SK-N-SH (cell line): Measurements from ENCODE around the gene VSIG10L. TPM values are rescaled to one million over a fixed set of nuclear protein-coding genes. Genes with fewer than 3 reads are reported as not detected.

ENCODE experiments used
- CTCF ChIA-PET: fragments of 300-600, 350-600 bp; formaldehyde crosslinking; extraction: SDS; loops from one replicate; lab custom pipeline; 2021; lab: Yijun Ruan, JAX
- POLR2A ChIA-PET: fragments of 350-600 bp; sonication (Branson Sonifier 250); formaldehyde crosslinking; extraction: SDS; loops from one replicate; lab custom pipeline; 2020; ENCODE audit warnings: antibody characterized with exemption, inconsistent platforms; lab: Yijun Ruan, JAX
- DNase-seq: peaks from one replicate; pipeline ENCODE4 v3.0.0; 2012
- H2AFZ ChIP-seq: fragments of 200-600 bp; sonication (generic); 2 replicates; pipeline ENCODE4 v1.8.1; 2016; ENCODE audit warnings: antibody characterized with exemption, mild to moderate bottlenecking, low read depth
- H3F3A ChIP-seq: fragments of 200-600 bp; sonication (generic); replicated peaks from 2 replicates; pipeline ENCODE3; 2016; ENCODE audit warnings: antibody characterized with exemption, mild to moderate bottlenecking; ENCODE audit not compliant: insufficient read depth
- H3K27ac ChIP-seq, 2 experiments: fragments of 200-500 bp in 1 of 2; fragments of 200-600 bp in 1 of 2; sonication (Bioruptor generic) in 1 of 2; sonication (generic), shearing (Covaris generic) in 1 of 2; 2 replicates each; pipeline versions ENCODE4 v1.5.1 to v1.6.1; 2014 to 2016; ENCODE audit warnings: low read depth in 2 of 2, inconsistent platforms in 1 of 2, low read length in 1 of 2, mild to moderate bottlenecking in 1 of 2, mixed read lengths in 1 of 2
- H3K27me3 ChIP-seq: fragments of 200-600 bp; sonication (generic), shearing (Covaris generic); 2 replicates; pipeline ENCODE4 v1.6.1; 2016; ENCODE audit warnings: mixed run types; ENCODE audit not compliant: insufficient read depth
- H3K36me3 ChIP-seq, 2 experiments: fragments of 200-500 bp in 1 of 2; fragments of 200-600 bp in 1 of 2; sonication (Bioruptor generic) in 1 of 2; sonication (generic) in 1 of 2; replicated peaks in 1 of 2; 2 replicates each; pipeline versions ENCODE3 to v1.5.1; 2014 to 2016; ENCODE audit warnings: low read length in 1 of 2, mild to moderate bottlenecking in 1 of 2; ENCODE audit not compliant: insufficient read depth in 2 of 2, control insufficient read depth in 1 of 2
- H3K4me1 ChIP-seq, 2 experiments: fragments of 200-500 bp in 1 of 2; fragments of 200-600 bp in 1 of 2; sonication (Bioruptor generic) in 1 of 2; sonication (generic), shearing (Covaris generic) in 1 of 2; 2 replicates each; pipeline versions ENCODE4 v1.5.1 to v1.6.1; 2014 to 2016; ENCODE audit warnings: low read depth in 1 of 2, low read length in 1 of 2, mixed run types in 1 of 2; ENCODE audit not compliant: insufficient read depth in 2 of 2, control insufficient read depth in 1 of 2
- H3K4me2 ChIP-seq: fragments of 200-600 bp; sonication (generic), shearing (Covaris generic); 2 replicates; pipeline ENCODE4 v1.6.1; 2017; ENCODE audit warnings: mixed run types
- H3K4me3 ChIP-seq, 2 experiments: fragments of 200-500 bp in 1 of 2; fragments of 200-600 bp in 1 of 2; sonication (Bioruptor generic) in 1 of 2; sonication (generic), shearing (Covaris generic) in 1 of 2; 2 replicates each; pipeline versions ENCODE4 v1.5.1 to v1.8.1; 2014 to 2016; ENCODE audit warnings: low read depth in 2 of 2, inconsistent platforms in 1 of 2, low read length in 1 of 2, mild to moderate bottlenecking in 1 of 2, mixed read lengths in 1 of 2, moderate library complexity in 1 of 2
- H3K79me2 ChIP-seq: fragments of 200-600 bp; sonication (generic); 2 replicates; pipeline ENCODE4 v1.8.1; 2017; ENCODE audit warnings: mild to moderate bottlenecking; ENCODE audit not compliant: insufficient read depth
- H3K9ac ChIP-seq: fragments of 200-600 bp; sonication (generic); 2 replicates; pipeline ENCODE4 v1.6.1; 2017; ENCODE audit warnings: mixed run types
- H3K9me2 ChIP-seq: fragments of 200-600 bp; sonication (generic); 2 replicates; pipeline ENCODE4 v1.6.1; 2017; ENCODE audit warnings: mixed run types
- H3K9me3 ChIP-seq: fragments of 200-600 bp; sonication (generic); 2 replicates; pipeline ENCODE4 v1.6.1; 2017; ENCODE audit warnings: mixed run types, mild to moderate bottlenecking, moderate library complexity
- H4K20me1 ChIP-seq: fragments of 200-600 bp; sonication (generic); 2 replicates; pipeline ENCODE4 v1.6.1; 2017; ENCODE audit warnings: mild to moderate bottlenecking, mixed run types; ENCODE audit not compliant: insufficient read depth
- CTCF ChIP-seq: fragments of 200-600 bp; sonication (generic); IDR thresholded peaks from 2 replicates; pipeline ENCODE4 v1.6.1; 2017; ENCODE audit warnings: antibody characterized with exemption, mild to moderate bottlenecking, moderate library complexity
- ELF1 ChIP-seq: IDR thresholded peaks from 2 replicates; pipeline ENCODE4 v1.4.0; 2012
- FOSL2 ChIP-seq: IDR thresholded peaks from 2 replicates; pipeline ENCODE4 v1.4.0; 2012; ENCODE audit warnings: low read depth, mild to moderate bottlenecking, moderate library complexity, borderline replicate concordance
- FOXM1 ChIP-seq: IDR thresholded peaks from 2 replicates; pipeline ENCODE4 v1.4.0; 2012; ENCODE audit warnings: low read depth, mild to moderate bottlenecking
- GABPA ChIP-seq: IDR thresholded peaks from 2 replicates; pipeline ENCODE4 v1.4.0; 2012; ENCODE audit warnings: low read depth, mild to moderate bottlenecking
- JUND ChIP-seq: IDR thresholded peaks from 2 replicates; pipeline ENCODE4 v1.4.0; 2012
- MEF2A ChIP-seq: IDR thresholded peaks from 2 replicates; pipeline ENCODE4 v1.4.0; 2012; ENCODE audit warnings: low read depth, borderline replicate concordance
- MXI1 ChIP-seq: IDR thresholded peaks from 2 replicates; pipeline ENCODE4 v1.6.1; 2012; ENCODE audit warnings: mild to moderate bottlenecking, low read depth, low read length, improper control_type of control experiment
- NFIC ChIP-seq: IDR thresholded peaks from 2 replicates; pipeline ENCODE4 v1.4.0; 2012; ENCODE audit warnings: borderline replicate concordance
- NRF1 ChIP-seq: IDR thresholded peaks from 2 replicates; pipeline ENCODE4 v1.6.1; 2012; ENCODE audit warnings: low read depth, mild to moderate bottlenecking, low read length
- POLR2AphosphoS5 ChIP-seq: IDR thresholded peaks from 2 replicates; pipeline ENCODE4 v1.6.1; 2012; ENCODE audit warnings: low read depth, low read length
- RAD21 ChIP-seq: IDR thresholded peaks from 2 replicates; pipeline ENCODE4 v1.6.1; 2012; ENCODE audit warnings: mild to moderate bottlenecking, low read length
- RXRA ChIP-seq: IDR thresholded peaks from 2 replicates; pipeline ENCODE4 v1.4.0; 2012; ENCODE audit warnings: low read depth, mild to moderate bottlenecking, borderline replicate concordance
- SIN3A ChIP-seq: IDR thresholded peaks from 2 replicates; pipeline ENCODE4 v1.6.1; 2012; ENCODE audit warnings: low read depth, mild to moderate bottlenecking, low read length, moderate library complexity, borderline replicate concordance
- SMC3 ChIP-seq: IDR thresholded peaks from 2 replicates; pipeline ENCODE4 v1.6.1; 2012; ENCODE audit warnings: low read depth, low read length, improper control_type of control experiment
- TCF12 ChIP-seq: IDR thresholded peaks from 2 replicates; pipeline ENCODE4 v1.4.0; 2012
- TEAD4 ChIP-seq: IDR thresholded peaks from 2 replicates; pipeline ENCODE4 v1.4.0; 2012; ENCODE audit warnings: mild to moderate bottlenecking, borderline replicate concordance; ENCODE audit not compliant: insufficient read depth
- USF1 ChIP-seq: IDR thresholded peaks from 2 replicates; pipeline ENCODE4 v1.4.0; 2012; ENCODE audit warnings: low read depth, borderline replicate concordance
- WGBS: methylation state at CpG from one replicate; pipeline ENCODE4 v1.1.6; 2017; ENCODE audit warnings: low lambda C conversion rate; 5-methylcytosine and 5-hydroxymethylcytosine counted together
- polyA plus RNA-seq, 3 experiments: library from polyadenylated mRNA; depleted of rRNA; stranded (reverse); fragments of >200 nt; gene quantifications; 2 replicates each; pipeline ENCODE4 v1.2.3, GENCODE V29; 2012
- TF ChIP-seq, protein P1 (sequence below): IDR thresholded peaks from 2 replicates; pipeline ENCODE4 v1.4.0; 2012; ENCODE audit warnings: low read depth
- TF ChIP-seq, protein P2 (sequence below): fragments of 150-350 bp; IDR thresholded peaks from 2 replicates; pipeline ENCODE4 v1.6.1; 2016; ENCODE audit warnings: mild to moderate bottlenecking, low read depth, low read length

Gene VSIG10L
- polyA plus RNA-seq, 1 of the 3 experiments (the other 2 are of a cell fraction) = 2.7 TPM

DNA sequence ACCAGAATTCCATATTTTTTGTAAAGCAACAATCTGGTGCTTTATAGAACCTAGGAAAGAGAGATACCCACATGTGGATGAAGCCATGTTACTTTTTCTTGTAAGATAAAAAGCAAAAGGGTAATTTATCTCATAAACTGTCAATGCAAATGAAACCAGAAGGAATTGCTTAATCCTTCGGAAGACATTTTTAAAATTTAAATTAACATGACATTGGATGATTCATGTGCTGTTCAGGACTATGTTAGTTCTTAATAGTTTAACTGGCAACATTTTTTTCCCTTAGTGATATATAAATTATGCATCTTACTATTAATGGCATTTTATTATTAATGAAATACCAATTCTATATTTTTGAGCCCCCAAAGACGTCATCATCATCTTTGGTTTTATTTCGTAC, 56.3 kb downstream of the VSIG10L start:
- 6% methylated on average over 3 of the region's 3 CpGs for WGBS
- Histone ChIP-seq H3K36me3 (no peaks in the 10 kb centered on the region), H3K27me3 (no peaks in the 10 kb centered on the region), H4K20me1 (no peaks in the 10 kb centered on the region), H3K9ac (no peak overlapping the region), H3K9me3 (no peaks in the 10 kb centered on the region), H3K4me3 (no peak overlapping the region), H3K4me2 (no peak overlapping the region), H3F3A (no peaks in the 10 kb centered on the region), H3K27ac (no peak overlapping the region), H3K79me2 (no peaks in the 10 kb centered on the region), H3K9me2 (no peaks in the 10 kb centered on the region; the same call in 1 of the 2 replicates), H3K4me1 (no peaks in the 10 kb centered on the region), H2AFZ (no peak overlapping the region)
- TF ChIP-seq NRF1 = no peak
- no peak for TF ChIP-seq MXI1
- TF ChIP-seq, protein P1, sequence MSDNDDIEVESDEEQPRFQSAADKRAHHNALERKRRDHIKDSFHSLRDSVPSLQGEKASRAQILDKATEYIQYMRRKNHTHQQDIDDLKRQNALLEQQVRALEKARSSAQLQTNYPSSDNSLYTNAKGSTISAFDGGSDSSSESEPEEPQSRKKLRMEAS = no peak
- no peak for TF ChIP-seq FOXM1
- TF ChIP-seq, protein P2, sequence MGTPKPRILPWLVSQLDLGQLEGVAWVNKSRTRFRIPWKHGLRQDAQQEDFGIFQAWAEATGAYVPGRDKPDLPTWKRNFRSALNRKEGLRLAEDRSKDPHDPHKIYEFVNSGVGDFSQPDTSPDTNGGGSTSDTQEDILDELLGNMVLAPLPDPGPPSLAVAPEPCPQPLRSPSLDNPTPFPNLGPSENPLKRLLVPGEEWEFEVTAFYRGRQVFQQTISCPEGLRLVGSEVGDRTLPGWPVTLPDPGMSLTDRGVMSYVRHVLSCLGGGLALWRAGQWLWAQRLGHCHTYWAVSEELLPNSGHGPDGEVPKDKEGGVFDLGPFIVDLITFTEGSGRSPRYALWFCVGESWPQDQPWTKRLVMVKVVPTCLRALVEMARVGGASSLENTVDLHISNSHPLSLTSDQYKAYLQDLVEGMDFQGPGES = no peak
- no peak for TF ChIP-seq RXRA
- no peak for TF ChIP-seq USF1
- no peak for TF ChIP-seq SMC3
- no peak for TF ChIP-seq CTCF
- no peak for TF ChIP-seq FOSL2
- no peak for TF ChIP-seq TEAD4
- TF ChIP-seq SIN3A = no peak
- TF ChIP-seq RAD21 = no peak
- TF ChIP-seq POLR2AphosphoS5 = no peak
- no peak for TF ChIP-seq MEF2A
- TF ChIP-seq GABPA = no peak
- no peak for TF ChIP-seq ELF1
- no peak for TF ChIP-seq TCF12
- no peak for TF ChIP-seq JUND
- TF ChIP-seq NFIC = no peak
- ChIA-PET POLR2A (no interaction called here), CTCF (no interaction called here)
- no peak for DNase-seq
